ENCODE data around the gene DNASE2B. TPM values are rescaled to one million over a fixed set of nuclear protein-coding genes. Genes with fewer than 3 reads are reported as not detected.

Gene DNASE2B
- total RNA-seq, 120 experiments from 2014 or later, result 0.35 to 2.3 (median 0.83) TPM; not detected in 32

Other genes with a start within 250 kb of the DNASE2B start
- 1 to 10 TPM; 1.1 to 8.0 (median 3.2) TPM for gene SAMD13, start 96.8 kb upstream of the DNASE2B start, total RNA-seq
- 10 to 100 TPM; 11.8 to 23.8 (median 18.5) TPM for gene RPF1, start 80.8 kb downstream of the DNASE2B start, total RNA-seq
- 1 to 10 TPM in 98 of 120 experiments, under 1 TPM in 15, not detected in 7; 0.20 to 5.9 (median 1.9) TPM for gene SPATA1, start 107.9 kb downstream of the DNASE2B start, total RNA-seq
- 10 to 100 TPM in 119 of 120 experiments, 1 to 10 TPM in 1; 8.0 to 50.7 (median 21.2) TPM for gene GNG5, start 108.1 kb downstream of the DNASE2B start, total RNA-seq
- 10 to 100 TPM in 36 of 120 experiments, 1 to 10 TPM in 84; 4.5 to 15.6 (median 8.4) TPM for gene CTBS, start 176.0 kb downstream of the DNASE2B start, total RNA-seq

Measured in dorsolateral prefrontal cortex (tissue), 118 donors.